HuH-7 (cell line): ENCODE measurements around the gene TRABD2A.

ENCODE experiments used
- DNase-seq: peaks from one replicate; pipeline ENCODE4 v3.0.0; 2011; ENCODE audit warnings: low spot score

TRABD2A gene

GRCh38 chr2:84849271-84849952, 31.5 kb downstream of the TRABD2A start:
- DNase-seq = no peak

DNA sequence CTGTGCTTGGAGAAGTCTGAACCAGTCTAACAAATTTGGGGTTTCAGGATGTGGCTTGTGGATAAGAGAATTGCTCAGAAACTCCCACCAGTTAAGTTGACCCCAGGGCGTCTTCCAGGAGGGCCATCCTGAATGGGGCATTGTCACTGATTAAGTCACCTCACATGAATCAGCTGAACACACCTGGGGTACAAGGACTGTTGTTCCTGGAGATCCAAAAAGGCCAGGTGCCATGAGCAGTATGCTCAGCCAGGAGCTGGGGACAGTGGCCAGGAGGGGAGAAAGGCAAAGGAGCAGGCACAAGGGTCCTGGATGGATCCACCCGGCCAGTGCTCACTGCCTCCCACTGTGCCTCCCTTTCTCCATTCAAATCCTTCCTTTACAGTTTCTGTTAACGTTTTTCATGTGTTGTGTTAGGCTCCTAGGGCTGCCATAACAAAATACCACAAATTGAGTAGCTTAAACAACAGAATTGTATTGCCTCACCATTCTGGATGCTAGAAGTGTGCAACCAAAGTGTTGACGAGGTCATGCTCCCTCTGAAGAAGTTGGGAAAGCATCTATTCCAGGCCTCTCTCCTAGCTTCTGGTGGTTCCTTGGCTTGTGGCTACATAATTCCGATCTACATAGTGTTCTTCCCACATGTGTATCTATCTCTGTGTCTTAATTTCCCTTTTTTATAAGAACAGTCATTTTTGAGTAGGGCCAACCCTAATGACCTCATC, 33.4 kb downstream of the TRABD2A start:
- no peak for DNase-seq

GRCh38 chr2:84846741-84847142, 34.1 kb downstream of the TRABD2A start:
- DNase-seq = no peak

DNA sequence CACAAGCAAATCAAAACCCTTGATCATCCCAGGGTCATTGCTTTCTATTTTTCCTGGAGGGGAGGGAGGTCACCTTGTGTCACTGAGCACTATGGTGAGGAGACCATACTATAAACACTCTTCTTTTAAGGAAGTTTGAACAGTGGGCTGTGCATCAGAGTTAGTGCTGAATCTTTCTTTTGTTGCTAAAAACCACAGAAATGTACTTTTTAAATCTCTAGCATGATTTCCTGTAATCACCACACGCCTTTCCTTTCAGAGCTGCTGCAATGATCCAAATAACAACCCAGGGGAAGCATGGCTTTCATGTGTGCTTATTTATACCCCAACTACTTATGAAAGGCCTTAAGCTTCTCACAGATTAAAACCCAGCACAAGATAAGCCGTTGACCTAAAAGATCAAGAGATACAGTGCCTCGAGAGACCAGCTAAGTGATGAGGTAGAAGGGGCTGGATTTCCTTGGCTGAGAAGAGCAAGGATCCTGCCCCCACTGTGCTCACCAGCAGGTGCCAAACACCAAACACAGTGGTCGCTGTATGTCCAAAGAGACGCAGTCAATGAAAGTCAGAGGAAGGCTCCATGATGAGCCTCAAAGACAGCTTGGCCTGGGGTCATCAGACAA, 34.7 kb downstream of the TRABD2A start:
- no peak for DNase-seq

DNA sequence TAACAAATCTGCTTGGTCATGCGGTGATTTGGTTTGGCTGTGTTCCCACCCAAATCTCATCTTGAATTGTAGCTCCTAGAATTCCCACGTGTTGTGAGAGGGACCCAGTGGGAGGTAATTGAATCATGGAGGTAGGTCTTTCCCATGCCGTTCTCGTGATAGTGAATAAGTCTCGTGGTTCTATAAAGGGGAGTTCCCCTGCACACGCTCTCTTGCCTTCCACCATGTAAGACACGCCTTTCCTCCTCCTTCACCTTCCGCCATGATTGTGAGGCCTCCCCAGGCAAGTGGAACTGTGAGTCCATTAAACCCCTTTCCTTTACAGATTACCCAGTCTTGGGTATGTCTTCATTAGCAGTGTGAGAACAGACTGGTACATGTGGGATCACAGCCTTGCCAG, 36.7 kb downstream of the TRABD2A start:
- DNase-seq = no peak

DNA sequence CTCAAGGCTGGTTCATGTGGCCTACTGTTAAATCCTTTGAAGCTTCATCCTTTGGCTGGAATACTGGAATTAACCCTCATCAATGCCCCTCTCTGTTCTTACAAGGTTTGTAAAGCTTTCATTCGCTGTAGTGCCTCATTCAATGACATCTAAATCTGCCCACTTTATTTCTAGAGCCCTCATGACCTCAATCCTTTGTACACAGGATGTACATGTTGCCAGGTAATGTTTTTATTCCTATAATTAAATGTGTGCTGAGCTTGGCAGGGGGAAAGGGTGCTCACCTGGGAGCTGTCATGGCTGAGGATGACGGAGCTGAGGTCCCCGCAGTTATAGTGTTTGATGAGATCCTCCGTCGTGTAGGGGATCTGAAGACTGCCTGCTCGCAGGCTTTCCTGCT, 39.3 kb downstream of the TRABD2A start:
- DNase-seq = no peak

DNA sequence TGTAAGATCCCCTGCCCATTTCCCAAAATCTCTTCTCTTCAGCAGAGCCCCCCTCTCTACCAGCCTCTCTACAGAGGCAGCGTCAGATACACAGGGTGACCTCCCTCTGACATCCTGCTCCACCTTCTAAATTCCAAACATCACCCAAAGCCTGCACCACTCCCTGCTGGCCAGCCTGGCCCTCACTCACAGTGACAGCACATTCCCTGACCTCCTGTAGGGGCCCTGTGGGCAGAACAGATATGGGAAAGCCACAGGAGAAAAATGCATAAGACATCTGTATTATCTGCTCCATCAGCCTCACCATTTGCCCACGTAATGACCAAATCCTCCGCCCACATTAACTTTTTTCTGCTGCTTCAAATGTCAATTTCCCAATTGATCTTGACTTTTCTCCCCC, 40.6 kb downstream of the TRABD2A start:
- DNase-seq = no peak

DNA sequence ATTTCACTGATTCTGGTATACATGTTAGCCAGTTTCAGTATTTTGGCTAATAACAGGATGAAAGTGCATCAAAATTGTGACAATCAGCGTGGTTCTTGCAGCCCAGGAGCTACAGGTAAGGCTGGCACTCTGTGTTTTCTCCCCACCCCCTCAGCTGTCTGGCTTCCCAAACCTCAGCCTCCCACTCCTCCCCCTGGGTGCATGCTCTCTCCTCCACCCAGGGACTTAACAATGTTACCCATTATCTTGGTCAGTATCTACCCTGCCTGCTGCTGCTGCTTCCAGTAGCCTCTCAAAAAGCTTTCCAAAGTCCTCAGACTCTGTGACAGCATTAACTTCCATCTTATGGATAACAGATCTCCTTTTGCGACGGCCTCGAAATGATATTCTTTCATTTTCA, 41.0 kb downstream of the TRABD2A start:
- DNase-seq = no peak

- DNase-seq = no peak
Measured at GRCh38 chr2:84838434-84839145, 42.3 kb downstream of the TRABD2A start.

DNA sequence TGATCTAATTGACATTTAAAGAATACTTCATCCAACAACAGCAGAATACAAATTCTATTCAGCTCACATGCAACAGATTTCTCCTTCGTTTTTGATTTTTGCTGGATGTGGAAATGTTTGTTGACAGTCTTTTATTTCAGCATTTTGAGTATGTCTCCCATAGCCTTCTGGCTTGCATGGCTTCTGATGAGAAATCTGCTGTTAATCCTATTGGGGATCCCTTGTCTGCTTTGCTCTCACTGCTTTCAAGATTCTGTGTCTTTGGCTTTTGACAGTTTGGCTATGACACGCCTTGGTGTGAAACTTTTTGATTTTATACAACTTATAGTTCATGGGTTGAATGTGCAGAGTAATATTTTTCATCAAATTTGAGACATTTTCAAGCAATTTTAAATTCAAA, 44.7 kb downstream of the TRABD2A start:
- no peak for DNase-seq

DNA sequence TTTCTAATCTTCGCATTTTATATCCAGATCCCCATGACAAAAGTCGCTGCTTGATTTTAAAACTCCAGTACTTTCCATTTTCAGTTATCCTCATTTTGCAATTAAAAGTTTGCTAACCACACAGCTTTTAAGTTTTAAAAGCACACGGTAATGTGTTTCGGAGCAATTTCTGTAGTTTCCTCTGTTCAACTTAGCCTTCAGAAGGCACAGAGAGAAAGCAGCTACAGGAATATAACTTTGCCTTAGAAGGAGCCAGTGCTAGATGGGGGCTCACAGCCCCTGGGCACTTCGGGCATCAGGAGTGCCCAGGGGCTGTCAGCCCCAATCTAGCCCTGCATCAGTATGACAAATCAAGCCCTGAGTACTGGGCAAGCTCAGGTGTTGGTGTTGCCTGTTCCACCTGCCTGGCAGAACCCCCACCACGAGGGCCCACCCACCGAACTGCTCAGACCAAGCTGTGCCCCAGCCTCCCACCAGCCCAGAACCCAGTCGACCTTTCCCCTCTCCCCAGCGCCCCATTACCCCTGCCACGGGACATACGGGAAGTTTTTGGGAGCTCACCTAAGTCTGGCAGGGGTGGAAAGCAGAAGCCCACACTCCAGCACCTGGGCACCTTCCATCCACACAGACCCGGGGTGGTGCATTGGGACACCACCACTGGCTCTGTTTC, 47.3 kb downstream of the TRABD2A start:
- no peak for DNase-seq

- DNase-seq = no peak
Measured at GRCh38 chr2:84832772-84833461, 48.0 kb downstream of the TRABD2A start.

DNA sequence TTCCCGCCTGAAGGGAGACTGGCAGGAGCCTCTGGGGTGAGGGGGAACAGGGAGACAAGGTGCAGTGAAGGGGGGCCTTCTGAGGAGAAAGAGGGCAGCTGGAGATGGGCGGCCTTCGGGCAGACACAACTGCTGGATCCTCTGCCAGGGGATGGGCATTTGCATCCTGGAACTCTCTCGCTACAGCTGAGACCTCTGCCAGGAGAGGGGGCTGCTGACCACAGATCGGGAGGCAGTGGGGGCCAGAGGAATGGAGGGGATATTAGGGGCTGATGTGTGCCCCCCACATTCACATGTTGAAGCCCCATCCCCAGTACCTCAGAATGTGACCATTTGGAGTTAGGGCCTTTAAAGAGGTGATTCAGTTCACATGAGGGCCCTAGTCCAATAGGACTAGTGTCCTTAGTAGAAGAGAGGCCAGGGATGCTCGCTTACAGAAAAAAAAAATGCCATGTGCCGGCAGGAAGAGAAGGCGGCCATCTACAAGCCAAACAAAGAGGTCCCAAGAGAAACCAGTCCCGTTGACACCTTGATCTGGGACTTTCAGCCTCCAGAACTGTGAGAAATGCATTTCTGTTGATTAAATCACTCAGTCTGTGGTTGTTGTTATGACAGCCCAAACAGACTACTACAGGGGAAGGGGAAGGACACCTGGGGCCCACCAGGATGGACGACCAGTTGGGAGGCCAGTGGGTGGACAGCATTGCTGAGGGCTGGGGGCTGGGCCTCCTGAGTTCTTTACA, 50.0 kb downstream of the TRABD2A start:
- no peak for DNase-seq

DNA sequence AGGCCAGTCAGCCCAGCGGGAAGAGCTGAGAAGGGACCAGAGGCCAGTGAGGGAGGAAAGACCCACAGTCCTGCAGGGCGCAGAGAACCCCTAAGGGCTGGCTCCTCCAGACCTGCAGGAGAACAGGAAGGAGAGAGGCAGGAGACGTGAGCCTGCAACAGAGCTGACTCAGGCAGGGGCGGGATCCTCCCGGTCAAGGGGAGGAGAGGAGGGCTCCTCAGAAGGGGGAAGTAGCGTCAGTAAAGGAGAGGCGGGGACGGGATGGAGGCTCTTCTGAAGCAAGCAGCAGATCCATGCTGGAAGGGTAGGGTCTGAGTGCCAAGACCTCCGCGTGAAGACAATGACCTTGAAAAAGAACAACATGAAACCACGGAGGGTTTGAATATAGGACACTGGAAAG, 50.8 kb downstream of the TRABD2A start:
- no peak for DNase-seq

- DNase-seq = no peak
Measured at GRCh38 chr2:84829693-84830092, 51.2 kb downstream of the TRABD2A start.

DNA sequence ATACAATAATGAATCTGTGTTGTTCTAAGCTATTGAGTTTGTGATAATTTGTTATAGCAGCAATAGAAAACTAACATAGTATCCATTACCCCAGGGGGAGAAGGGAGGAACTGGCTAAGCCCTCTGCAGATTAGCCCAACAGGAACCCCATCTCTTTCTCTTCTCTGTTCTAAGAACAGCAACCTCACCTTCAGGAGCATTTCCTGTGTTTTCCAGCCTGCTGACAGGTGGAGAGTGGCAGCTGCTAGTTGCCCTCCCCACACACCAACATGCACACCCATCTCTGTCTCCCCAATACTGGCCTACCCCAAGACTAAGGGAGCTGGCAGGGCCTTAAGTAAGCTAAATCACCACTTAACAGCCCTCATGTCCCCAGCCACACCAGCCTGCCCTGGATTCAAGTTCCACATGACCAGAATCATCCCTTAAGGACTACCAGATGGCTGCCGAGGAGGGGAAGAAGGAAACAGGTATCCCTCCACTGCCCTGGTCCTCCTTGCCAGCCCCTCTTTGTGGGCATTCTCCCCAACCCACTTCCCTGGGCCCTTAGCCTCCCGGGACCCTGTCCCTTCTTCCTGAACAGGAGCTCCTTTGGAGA, 52.8 kb downstream of the TRABD2A start:
- no peak for DNase-seq

- no peak for DNase-seq
Measured at GRCh38 chr2:84823788-84824187, 57.1 kb downstream of the TRABD2A start.

DNA sequence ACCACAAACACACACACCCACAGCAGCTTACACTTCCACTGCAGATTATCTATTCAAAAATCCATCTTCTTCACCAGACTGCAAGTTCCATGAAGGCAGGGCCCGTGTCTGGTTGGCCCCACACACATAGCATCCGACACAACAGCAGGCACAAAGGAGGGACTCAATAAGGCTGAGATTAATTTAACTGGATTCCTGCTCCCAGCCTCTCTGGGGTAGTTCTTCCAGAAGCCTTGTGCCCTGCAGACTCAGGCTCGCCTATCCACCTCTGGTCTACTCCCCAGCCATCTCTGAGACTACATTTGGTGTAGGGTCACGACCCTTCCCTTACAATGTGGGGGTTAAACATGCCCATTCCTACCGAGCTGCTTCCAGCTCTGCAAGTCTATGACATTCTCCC, 57.7 kb downstream of the TRABD2A start:
- no peak for DNase-seq

- DNase-seq = no peak
Measured at GRCh38 chr2:84821806-84822205, 59.1 kb downstream of the TRABD2A start.

- DNase-seq = no peak
Measured at GRCh38 chr2:84817239-84817655, 63.6 kb downstream of the TRABD2A start.
